Measurements from ENCODE around the gene PARD3B. TPM values are rescaled to one million over a fixed set of nuclear protein-coding genes. Genes with fewer than 3 reads are reported as not detected.

PARD3B gene
- total and polyA plus RNA-seq, 2 of the 4 experiments (the other 2 are of a cell fraction) = 3.3 to 15.6 TPM

DNA sequence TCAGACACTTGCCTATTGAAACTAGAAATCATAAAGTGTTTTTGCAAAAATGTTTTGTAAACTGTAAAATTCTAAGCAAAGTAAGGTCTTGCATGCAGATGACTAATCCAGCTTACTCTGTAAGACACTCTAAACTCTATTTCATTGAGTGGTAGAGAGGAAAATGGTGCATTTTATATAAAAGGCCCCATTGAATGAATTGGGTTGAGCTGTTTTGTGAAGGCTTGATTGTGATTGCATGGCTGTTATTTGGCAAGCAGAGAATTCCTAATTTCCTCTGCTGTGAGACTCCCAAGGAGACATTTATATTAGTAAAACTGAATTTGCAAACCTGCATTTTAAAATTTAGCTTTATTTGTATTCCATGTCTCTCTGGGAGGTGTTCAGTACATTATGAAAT lies 234.5 kb downstream of the PARD3B start:
- no peak overlapping the region for H3K4ac ChIP-seq (ENCODE audit: low read depth, low read length)
- 0 out of 2 replicates have a peak overlapping the region, but pooled peaks have one; percentile 44 for H3K14ac ChIP-seq (replicated peaks; ENCODE audit: low read depth, low read length)
- H2BK120ac ChIP-seq (ENCODE audit: low read depth, low read length) = no peak overlapping the region
- H4K91ac ChIP-seq (ENCODE audit: insufficient read depth, low read depth, low read length) = no peak overlapping the region
- BruUV-seq (replicated peaks) = no TSS peak
- no peaks in the 10 kb centered on the region for H3K36me3 ChIP-seq (ENCODE audit: control insufficient read depth, insufficient read depth, low read length)
- H3K27ac ChIP-seq (ENCODE audit: insufficient read depth, low read length) = no peak overlapping the region
- H3K9me3 ChIP-seq (ENCODE audit: control insufficient read depth, insufficient read depth, low read length) = no peaks in the 10 kb centered on the region
- peaks cover 3% of the 10 kb centered on the region for H3K4me1 ChIP-seq (ENCODE audit: control insufficient read depth, insufficient read depth, low read length)
- H3K9me1 ChIP-seq (ENCODE audit: insufficient read depth, low read length) = no peaks in the 10 kb centered on the region
- ATAC-seq (ENCODE audit: low read depth) (no peak), DNase-seq (no peak)
- no peak overlapping the region for H4K8ac ChIP-seq (ENCODE audit: low read depth in 2 of 2, low read length in 2 of 2)
- no peak overlapping the region for H4K5ac ChIP-seq (ENCODE audit: low read depth, low read length)
- H2AFZ ChIP-seq (replicated peaks; ENCODE audit: low read length, poor library complexity) = no peak overlapping the region
- no peak overlapping the region for H2BK5ac ChIP-seq (ENCODE audit: low read depth, low read length, poor library complexity, severe bottlenecking)
- TF ChIP-seq CHD1 (IDR thresholded peaks at IDR 0.05; ENCODE audit: low read depth, low read length) (no peak), MAZ (IDR thresholded peaks at IDR 0.05; ENCODE audit: borderline replicate concordance, low read depth, low read length) (no peak), RAD21 (IDR thresholded peaks at IDR 0.05; ENCODE audit: low read length) (no peak), BHLHE40 (IDR thresholded peaks at IDR 0.05; ENCODE audit: low read depth, low read length) (no peak), CEBPB (IDR thresholded peaks at IDR 0.05; ENCODE audit: low read depth, low read length) (no peak), RFX5 (IDR thresholded peaks at IDR 0.05; ENCODE audit: low read depth, low read length) (no peak), FOS (IDR thresholded peaks at IDR 0.05; ENCODE audit: low read depth, low read length) (no peak), MAFK (IDR thresholded peaks at IDR 0.05; ENCODE audit: low read depth, low read length) (no peak), POLR2A (IDR thresholded peaks at IDR 0.05; ENCODE audit: low read depth, low read length) (no peak), MXI1 (IDR thresholded peaks at IDR 0.05; ENCODE audit: borderline replicate concordance, low read depth, low read length) (no peak), SMC3 (IDR thresholded peaks at IDR 0.05; ENCODE audit: low read depth, low read length) (no peak), RCOR1 (IDR thresholded peaks at IDR 0.05; ENCODE audit: insufficient replicate concordance, low read length) (no peak), NFE2L2 (IDR thresholded peaks at IDR 0.05; ENCODE audit: low read depth, low read length) (no peak)
- TF ChIP-seq, protein P1, sequence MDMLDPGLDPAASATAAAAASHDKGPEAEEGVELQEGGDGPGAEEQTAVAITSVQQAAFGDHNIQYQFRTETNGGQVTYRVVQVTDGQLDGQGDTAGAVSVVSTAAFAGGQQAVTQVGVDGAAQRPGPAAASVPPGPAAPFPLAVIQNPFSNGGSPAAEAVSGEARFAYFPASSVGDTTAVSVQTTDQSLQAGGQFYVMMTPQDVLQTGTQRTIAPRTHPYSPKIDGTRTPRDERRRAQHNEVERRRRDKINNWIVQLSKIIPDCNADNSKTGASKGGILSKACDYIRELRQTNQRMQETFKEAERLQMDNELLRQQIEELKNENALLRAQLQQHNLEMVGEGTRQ (IDR thresholded peaks at IDR 0.05; ENCODE audit: low read depth, low read length) = no peak
- TF ChIP-seq, protein P2, sequence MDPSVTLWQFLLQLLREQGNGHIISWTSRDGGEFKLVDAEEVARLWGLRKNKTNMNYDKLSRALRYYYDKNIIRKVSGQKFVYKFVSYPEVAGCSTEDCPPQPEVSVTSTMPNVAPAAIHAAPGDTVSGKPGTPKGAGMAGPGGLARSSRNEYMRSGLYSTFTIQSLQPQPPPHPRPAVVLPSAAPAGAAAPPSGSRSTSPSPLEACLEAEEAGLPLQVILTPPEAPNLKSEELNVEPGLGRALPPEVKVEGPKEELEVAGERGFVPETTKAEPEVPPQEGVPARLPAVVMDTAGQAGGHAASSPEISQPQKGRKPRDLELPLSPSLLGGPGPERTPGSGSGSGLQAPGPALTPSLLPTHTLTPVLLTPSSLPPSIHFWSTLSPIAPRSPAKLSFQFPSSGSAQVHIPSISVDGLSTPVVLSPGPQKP (IDR thresholded peaks at IDR 0.05; ENCODE audit: borderline replicate concordance, low read depth, low read length) = no peak
- TF ChIP-seq, protein P3, sequence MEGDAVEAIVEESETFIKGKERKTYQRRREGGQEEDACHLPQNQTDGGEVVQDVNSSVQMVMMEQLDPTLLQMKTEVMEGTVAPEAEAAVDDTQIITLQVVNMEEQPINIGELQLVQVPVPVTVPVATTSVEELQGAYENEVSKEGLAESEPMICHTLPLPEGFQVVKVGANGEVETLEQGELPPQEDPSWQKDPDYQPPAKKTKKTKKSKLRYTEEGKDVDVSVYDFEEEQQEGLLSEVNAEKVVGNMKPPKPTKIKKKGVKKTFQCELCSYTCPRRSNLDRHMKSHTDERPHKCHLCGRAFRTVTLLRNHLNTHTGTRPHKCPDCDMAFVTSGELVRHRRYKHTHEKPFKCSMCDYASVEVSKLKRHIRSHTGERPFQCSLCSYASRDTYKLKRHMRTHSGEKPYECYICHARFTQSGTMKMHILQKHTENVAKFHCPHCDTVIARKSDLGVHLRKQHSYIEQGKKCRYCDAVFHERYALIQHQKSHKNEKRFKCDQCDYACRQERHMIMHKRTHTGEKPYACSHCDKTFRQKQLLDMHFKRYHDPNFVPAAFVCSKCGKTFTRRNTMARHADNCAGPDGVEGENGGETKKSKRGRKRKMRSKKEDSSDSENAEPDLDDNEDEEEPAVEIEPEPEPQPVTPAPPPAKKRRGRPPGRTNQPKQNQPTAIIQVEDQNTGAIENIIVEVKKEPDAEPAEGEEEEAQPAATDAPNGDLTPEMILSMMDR (conservative IDR thresholded peaks at IDR 0.05; ENCODE audit: low read depth, low read length) = no peak
- H3K4me2 ChIP-seq (ENCODE audit: low read depth, low read length) = no peak overlapping the region
- dilution Hi-C loops (cut with HindIII; ENCODE audit: low sequenced_read_pairs, unreplicated experiment) (no loop called here), intact Hi-C loops (cut with micrococcal nuclease) (no loop called here), in situ Hi-C loops (cut with MboI; ENCODE audit: low sequenced_read_pairs) (no loop called here)
- H3K9ac ChIP-seq (ENCODE audit: low read depth, low read length) = no peak overlapping the region
- no peak overlapping the region for H3K4me3 ChIP-seq (ENCODE audit: insufficient read depth, low read depth, low read length)
- H3K56ac ChIP-seq (ENCODE audit: extremely low read depth, insufficient read depth, low read length) = no peak overlapping the region
- H4K20me1 ChIP-seq (ENCODE audit: insufficient read depth, low read length) = peaks cover 10% of the 10 kb centered on the region
- ChIA-PET CTCF (no interaction called here), POLR2A (ENCODE audit: unreplicated experiment) (interaction anchor here (0.6 kb wide), 1 partner anchor 30 kb away, joined by 3 read pairs; no protein-coding TSS in a partner anchor)
- H2BK20ac ChIP-seq (ENCODE audit: low read depth, low read length) = no peak overlapping the region
- H3K23ac ChIP-seq (ENCODE audit: low read depth, low read length) = no peak overlapping the region
- no peak overlapping the region for H2AK9ac ChIP-seq (replicated peaks; ENCODE audit: low read depth, low read length, poor library complexity)
- H2BK15ac ChIP-seq (ENCODE audit: low read depth, low read length) = no peak overlapping the region
- H2AK5ac ChIP-seq (ENCODE audit: low read depth, low read length) = no peak overlapping the region
- no peaks in the 10 kb centered on the region for H3K27me3 ChIP-seq (ENCODE audit: control insufficient read depth, insufficient read depth, low read length)
- H3K79me1 ChIP-seq (ENCODE audit: low read depth in 1 of 2, low read length in 2 of 2) = peaks cover 12 to 30% of the 10 kb centered on the region in 2 experiments
- H3K18ac ChIP-seq (ENCODE audit: low read depth, low read length) = no peak overlapping the region
